Esophagus squamous epithelium (tissue), 5 donors: ENCODE data around the gene ZNF606. TPM values are rescaled to one million over a fixed set of nuclear protein-coding genes. Genes with fewer than 3 reads are reported as not detected.

ENCODE experiments used
- DNase-seq: peaks from one replicate; lab custom pipeline; 2025; lab: John Stamatoyannopoulos, UW
- H3K27ac ChIP-seq, 4 donors: fragments of 200-600 bp; sonication (generic); one replicate each; pipeline ENCODE4 v1.5.1; 2016 to 2019; ENCODE audit warnings: mild to moderate bottlenecking in 1 of 4
- H3K27me3 ChIP-seq, 4 donors: fragments of 200-600 bp; sonication (generic); 1 replicate in 3 of 4; 2 replicates in 1 of 4; pipeline versions ENCODE4 v1.5.1 to v1.6.0; 2017 to 2021; ENCODE audit warnings: antibody characterized with exemption in 1 of 4
- H3K36me3 ChIP-seq, 3 donors: fragments of 200-600 bp; sonication (generic); one replicate each; pipeline ENCODE4 v1.5.1; 2016 to 2019
- H3K4me1 ChIP-seq, 3 donors: fragments of 200-600 bp; sonication (generic); one replicate each; pipeline ENCODE4 v1.5.1; 2017 to 2019
- H3K4me3 ChIP-seq, 4 donors: fragments of 200-600 bp; sonication (generic); 1 replicate in 3 of 4; 2 replicates in 1 of 4; pipeline ENCODE4 v1.5.1; 2016 to 2019; ENCODE audit warnings: mild to moderate bottlenecking in 2 of 4, moderate library complexity in 1 of 4
- H3K9me3 ChIP-seq, 3 donors: fragments of 200-600 bp; sonication (generic); one replicate each; pipeline ENCODE4 v1.5.1; 2016 to 2019
- POLR2A ChIP-seq, 4 donors: fragments of 450-650 bp; IDR thresholded peaks; one replicate each; pipeline ENCODE4 v1.6.1; 2017; ENCODE audit warnings: antibody characterized with exemption in 4 of 4, mild to moderate bottlenecking in 4 of 4, moderate library complexity in 3 of 4
- WGBS, 2 donors: methylation state at CpG; one replicate each; pipeline ENCODE4 v1.1.5; 2018; 5-methylcytosine and 5-hydroxymethylcytosine counted together
- intact Hi-C: fragments of 100-400 bp; cut with DNase I; formaldehyde crosslinking; loops from one replicate; pipeline ENCODE4 v1.15.0; 2022
- total RNA-seq, 4 donors: library from RNA; depleted of rRNA; stranded (reverse); fragments of >200 nt; gene quantifications; one replicate each; pipeline ENCODE4 v1.1.0, GENCODE V29; 2016
- TF ChIP-seq, protein P1 (sequence below), 6 experiments: fragments of 450-650 bp in 4 of 6; fragments of 200-600 bp in 2 of 6; sonication (generic) in 2 of 6; IDR thresholded peaks; one replicate each; pipeline ENCODE4 v1.5.1; 2016 to 2019; ENCODE audit warnings: antibody characterized with exemption in 6 of 6, mild to moderate bottlenecking in 4 of 6, moderate library complexity in 4 of 6
- donor health status: DM: yes; HTN: yes; CAD: no.

ZNF606 gene
- total RNA-seq, 4 donors from 2014 or later: 7.2 to 13.0 (median 8.1) TPM

DNA sequence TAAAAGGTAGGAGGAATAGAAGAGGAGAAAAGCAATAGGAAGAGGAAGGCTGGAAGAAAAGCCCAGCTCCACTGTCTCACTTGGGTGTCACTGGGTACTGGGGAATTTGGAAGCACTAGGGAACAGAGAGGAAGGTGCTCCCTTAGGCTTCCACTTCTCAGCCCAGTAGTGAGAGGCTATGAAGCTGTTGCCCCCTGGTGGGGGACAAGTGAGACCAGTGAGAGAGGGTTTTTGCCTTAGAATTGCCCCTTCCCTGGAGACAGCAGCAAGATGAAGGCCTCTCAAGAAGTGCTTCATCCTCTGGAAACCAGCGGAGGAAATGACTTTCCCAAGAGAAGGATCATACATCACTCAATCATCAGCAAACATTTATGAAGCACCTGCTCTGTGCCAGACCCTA lies 4.7 kb upstream of the ZNF606 start:
- Histone ChIP-seq H3K36me3 (peaks cover 0 to 40% (median 17%) of the 10 kb centered on the region in 3 donors), H3K4me1 (peaks cover 9 to 45% (median 10%) of the 10 kb centered on the region in 3 donors), H3K27me3 (no peaks in the 10 kb centered on the region), H3K9me3 (peaks cover 0 to 85% (median 71%) of the 10 kb centered on the region in 3 donors), H3K27ac (no peak overlapping the region), H3K4me3 (no peak overlapping the region)
- DNase-seq: no peak
- 100% methylated on average over 1 of the region's 1 CpG; no CpG with 5 or more reads in 1 of the 2 donors for WGBS, 2 donors
- no peak for TF ChIP-seq POLR2A (IDR thresholded peaks at IDR 0.05)
- TF ChIP-seq, protein P1, sequence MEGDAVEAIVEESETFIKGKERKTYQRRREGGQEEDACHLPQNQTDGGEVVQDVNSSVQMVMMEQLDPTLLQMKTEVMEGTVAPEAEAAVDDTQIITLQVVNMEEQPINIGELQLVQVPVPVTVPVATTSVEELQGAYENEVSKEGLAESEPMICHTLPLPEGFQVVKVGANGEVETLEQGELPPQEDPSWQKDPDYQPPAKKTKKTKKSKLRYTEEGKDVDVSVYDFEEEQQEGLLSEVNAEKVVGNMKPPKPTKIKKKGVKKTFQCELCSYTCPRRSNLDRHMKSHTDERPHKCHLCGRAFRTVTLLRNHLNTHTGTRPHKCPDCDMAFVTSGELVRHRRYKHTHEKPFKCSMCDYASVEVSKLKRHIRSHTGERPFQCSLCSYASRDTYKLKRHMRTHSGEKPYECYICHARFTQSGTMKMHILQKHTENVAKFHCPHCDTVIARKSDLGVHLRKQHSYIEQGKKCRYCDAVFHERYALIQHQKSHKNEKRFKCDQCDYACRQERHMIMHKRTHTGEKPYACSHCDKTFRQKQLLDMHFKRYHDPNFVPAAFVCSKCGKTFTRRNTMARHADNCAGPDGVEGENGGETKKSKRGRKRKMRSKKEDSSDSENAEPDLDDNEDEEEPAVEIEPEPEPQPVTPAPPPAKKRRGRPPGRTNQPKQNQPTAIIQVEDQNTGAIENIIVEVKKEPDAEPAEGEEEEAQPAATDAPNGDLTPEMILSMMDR (IDR thresholded peaks at IDR 0.05): no peak
- intact Hi-C loops: loop anchor here (10.0 kb wide), 1 partner anchor 642 kb away; the partner anchor contains the start of genes TRAPPC2B and ZNF547

DNA sequence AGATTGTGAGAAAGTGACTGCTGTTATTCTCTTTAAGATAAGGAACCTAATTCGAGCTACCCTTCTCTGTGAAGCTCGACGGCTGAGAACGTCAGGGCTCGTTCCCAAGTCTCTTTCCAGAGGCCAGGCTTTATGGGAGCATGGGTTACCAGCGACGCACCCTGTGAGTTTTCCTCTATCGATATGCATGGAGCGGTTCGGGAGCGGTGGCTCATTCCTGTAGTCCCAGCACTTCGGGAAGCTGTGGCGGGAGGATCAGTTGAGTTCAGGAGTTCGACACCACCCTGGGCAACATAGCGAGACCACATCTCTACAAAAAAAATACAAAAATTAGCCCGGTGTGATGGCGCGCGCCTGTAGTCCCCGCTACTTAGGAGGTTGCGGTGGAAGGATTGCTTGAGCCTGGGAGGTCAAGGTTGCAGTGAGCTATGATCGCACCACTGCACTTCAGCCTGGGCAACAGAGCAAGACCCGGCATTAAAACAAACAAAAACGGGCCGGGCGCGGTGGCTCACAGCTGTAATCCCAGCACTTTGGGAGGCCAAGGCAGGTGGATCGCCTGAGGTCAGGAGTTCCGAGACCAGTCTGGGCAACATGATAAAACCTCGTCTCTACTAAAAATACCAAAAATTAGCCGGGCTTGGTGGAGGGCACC lies 681 bp upstream of the ZNF606 start:
- Histone ChIP-seq H3K9me3 (peaks cover 0 to 82% (median 72%) of the 10 kb centered on the region in 3 donors), H3K27me3 (no peaks in the 10 kb centered on the region), H3K36me3 (peaks cover 19 to 68% (median 35%) of the 10 kb centered on the region in 3 donors), H3K4me3 (peak overlapping the region; percentile 72 to 99 (median 90)), H3K4me1 (peaks cover 6 to 39% (median 10%) of the 10 kb centered on the region in 3 donors), H3K27ac (peak overlapping the region; percentile 94 to 98 (median 95))
- TF ChIP-seq POLR2A (IDR thresholded peaks at IDR 0.05): no peak
- TF ChIP-seq, protein P1 (IDR thresholded peaks at IDR 0.05): no peak
- WGBS, 2 donors: 31 to 34% methylated on average over 14 to 16 of the region's 31 CpGs
- intact Hi-C loops: loop anchor here (10.0 kb wide), 1 partner anchor 638 kb away; the partner anchor contains the start of genes TRAPPC2B and ZNF547
- DNase-seq: no peak

GRCh38 chr19:58001895-58002369 lies 688 bp downstream of the ZNF606 start:
- H3K4me1 ChIP-seq: peaks cover 6 to 37% (median 10%) of the 10 kb centered on the region in 3 donors
- WGBS, 2 donors: 6 to 13% methylated on average over 12 to 20 of the region's 23 CpGs
- H3K27me3 ChIP-seq: no peaks in the 10 kb centered on the region
- intact Hi-C loops: loop anchor here (10.0 kb wide), 1 partner anchor 637 kb away; the partner anchor contains the start of genes TRAPPC2B and ZNF547
- H3K27ac ChIP-seq: peak overlapping the region; percentile 94 to 98 (median 95)
- TF ChIP-seq POLR2A (IDR thresholded peaks at IDR 0.05): no peak
- H3K36me3 ChIP-seq: peaks cover 19 to 76% (median 35%) of the 10 kb centered on the region in 3 donors
- DNase-seq: no peak
- peaks cover 0 to 79% (median 63%) of the 10 kb centered on the region in 3 donors for H3K9me3 ChIP-seq
- H3K4me3 ChIP-seq: peak overlapping the region; percentile 72 to 99 (median 90)

DNA sequence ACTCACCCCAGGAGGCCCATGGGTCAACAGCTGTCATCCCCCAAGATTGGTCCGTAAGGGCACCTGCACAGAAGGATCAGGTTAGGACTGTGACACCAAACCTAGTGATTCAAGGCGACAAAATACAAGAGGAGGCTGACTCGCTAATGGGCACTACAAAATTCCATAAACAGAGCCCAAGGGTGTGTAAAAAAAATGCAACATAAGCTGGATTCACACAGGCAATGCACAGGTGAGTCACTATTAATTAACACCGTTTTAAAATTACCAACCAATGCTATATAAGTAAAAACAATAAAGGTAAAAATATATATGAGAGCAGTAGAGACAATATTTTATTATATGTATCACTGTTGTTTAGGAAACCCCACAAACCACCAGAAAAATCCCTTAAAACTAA lies 1.9 kb downstream of the ZNF606 start:
- Histone ChIP-seq H3K27ac (no peak overlapping the region), H3K27me3 (no peaks in the 10 kb centered on the region), H3K4me1 (peaks cover 6 to 37% (median 10%) of the 10 kb centered on the region in 3 donors), H3K36me3 (peaks cover 19 to 76% (median 31%) of the 10 kb centered on the region in 3 donors), H3K9me3 (peaks cover 0 to 79% (median 62%) of the 10 kb centered on the region in 3 donors), H3K4me3 (no peak overlapping the region)
- 85 to 93% methylated on average over 4 of the region's 4 CpGs for WGBS, 2 donors
- no peak for TF ChIP-seq POLR2A (IDR thresholded peaks at IDR 0.05)
- TF ChIP-seq, protein P1 (IDR thresholded peaks at IDR 0.05): no peak
- intact Hi-C loops: loop anchor here (10.0 kb wide), 1 partner anchor 636 kb away; the partner anchor contains the start of genes TRAPPC2B and ZNF547
- no peak for DNase-seq

DNA sequence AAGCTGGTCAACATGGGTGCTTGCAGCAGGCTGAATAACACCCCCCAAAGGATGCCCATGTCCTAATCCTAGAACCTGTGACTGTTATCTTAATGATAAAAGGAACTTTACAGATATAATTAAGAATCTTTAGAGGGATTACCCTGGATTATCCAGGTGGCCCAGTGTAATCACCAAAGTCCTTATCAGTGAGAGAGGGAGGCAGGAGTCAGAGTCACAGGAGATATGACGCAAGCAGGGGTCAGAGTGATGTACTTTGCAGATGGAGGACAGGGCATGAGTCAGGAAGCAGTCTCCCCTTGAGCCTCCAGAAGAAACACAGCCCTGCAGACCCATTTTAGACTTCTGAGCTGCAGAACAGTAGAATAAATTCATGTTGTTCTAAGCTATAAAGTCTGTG lies 9.8 kb downstream of the ZNF606 start:
- no peak for DNase-seq
- TF ChIP-seq, protein P1 (IDR thresholded peaks at IDR 0.05): no peak
- Histone ChIP-seq H3K4me3 (no peak overlapping the region), H3K36me3 (peaks cover 11 to 96% (median 13%) of the 10 kb centered on the region in 3 donors), H3K27me3 (no peaks in the 10 kb centered on the region), H3K4me1 (no peaks in the 10 kb centered on the region), H3K9me3 (peaks cover 0 to 94% (median 72%) of the 10 kb centered on the region in 3 donors), H3K27ac (no peak overlapping the region)
- intact Hi-C loops: no loop called here
- 83% methylated on average over 1 of the region's 1 CpG; no CpG with 5 or more reads in 1 of the 2 donors for WGBS, 2 donors
